IPS-NIHi7 (cell line): ENCODE measurements around the gene SNX5.
"Not testable (repeated sequence)": the region's sequence is repeated elsewhere in the genome, so short reads cannot be mapped to it uniquely, and the experiment has no call there.

Experiments used
- DNase-seq: peaks from one replicate; pipeline ENCODE4 v3.0.0; 2012; ENCODE audit warnings: mixed read lengths; ENCODE audit errors: extremely low spot score

Gene SNX5

GRCh38 chr20:17960400-17960885 lies 8.2 kb downstream of the SNX5 start:
- not testable (repeated sequence) for DNase-seq

- DNase-seq: no peak
Observed at GRCh38 chr20:17959257-17959627, 9.4 kb downstream of the SNX5 start.

- no peak for DNase-seq
Observed at GRCh38 chr20:17958373-17959256, 10.0 kb downstream of the SNX5 start.

GRCh38 chr20:17957505-17958363 lies 10.9 kb downstream of the SNX5 start:
- no peak for DNase-seq

GRCh38 chr20:17956099-17956685 lies 12.4 kb downstream of the SNX5 start:
- no peak for DNase-seq

- no peak for DNase-seq
Observed at GRCh38 chr20:17955302-17955701, 13.3 kb downstream of the SNX5 start.

- no peak for DNase-seq
Observed at GRCh38 chr20:17953935-17954334, 14.7 kb downstream of the SNX5 start.

- no peak for DNase-seq
Observed at GRCh38 chr20:17952692-17953684, 15.6 kb downstream of the SNX5 start.

GRCh38 chr20:17951323-17951722 lies 17.3 kb downstream of the SNX5 start:
- DNase-seq: no peak

- no peak for DNase-seq
Observed at GRCh38 chr20:17950670-17951069, 17.9 kb downstream of the SNX5 start.

GRCh38 chr20:17949899-17950298 lies 18.7 kb downstream of the SNX5 start:
- DNase-seq: no peak

- no peak for DNase-seq
Observed at GRCh38 chr20:17948442-17948841, 20.2 kb downstream of the SNX5 start.

GRCh38 chr20:17947474-17947815 lies 21.1 kb downstream of the SNX5 start:
- no peak for DNase-seq

- no peak for DNase-seq
Observed at GRCh38 chr20:17946572-17947473, 21.8 kb downstream of the SNX5 start.

- DNase-seq: no peak
Observed at GRCh38 chr20:17946040-17946439, 22.6 kb downstream of the SNX5 start.

GRCh38 chr20:17944854-17945474 lies 23.6 kb downstream of the SNX5 start:
- no peak for DNase-seq

GRCh38 chr20:17943343-17943742 lies 25.3 kb downstream of the SNX5 start:
- DNase-seq: no peak

- DNase-seq: no peak
Observed at GRCh38 chr20:17941826-17942196, 26.8 kb downstream of the SNX5 start.

- no peak for DNase-seq
Observed at GRCh38 chr20:17941087-17941825, 27.3 kb downstream of the SNX5 start.
